Mesenchymal stem cell (in vitro differentiated cells and primary cell): ENCODE measurements around the gene COX7B2.

Experiments used
- DNase-seq: peaks from one replicate; pipeline ENCODE4 v3.0.0-alpha.2; 2013
- H2AFZ ChIP-seq: one replicate; pipeline ENCODE4 v1.6.1; 2013; ENCODE audit warnings: low read depth, mild to moderate bottlenecking, control low read depth, inconsistent platforms, low read length, moderate library complexity
- H2AK5ac ChIP-seq: 2 replicates; pipeline ENCODE4 v1.6.1; 2013; ENCODE audit warnings: low read length, moderate library complexity, mild to moderate bottlenecking, inconsistent platforms; ENCODE audit not compliant: severe bottlenecking
- H2BK120ac ChIP-seq: one replicate; pipeline ENCODE4 v1.6.1; 2013; ENCODE audit warnings: low read depth, mild to moderate bottlenecking, inconsistent platforms, low read length, moderate library complexity
- H2BK12ac ChIP-seq, 2 experiments: one replicate each; pipeline ENCODE4 v1.6.1; 2013; ENCODE audit warnings: inconsistent platforms in 2 of 2, low read length in 2 of 2, mild to moderate bottlenecking in 2 of 2, moderate library complexity in 2 of 2, control low read depth in 1 of 2
- H2BK15ac ChIP-seq: one replicate; pipeline ENCODE4 v1.6.1; 2013; ENCODE audit warnings: mild to moderate bottlenecking, low read depth, inconsistent platforms; ENCODE audit not compliant: poor library complexity, severe bottlenecking
- H2BK5ac ChIP-seq: 2 replicates; pipeline ENCODE4 v1.6.1; 2013; ENCODE audit warnings: low read depth, mild to moderate bottlenecking, low read length, control low read depth, inconsistent platforms; ENCODE audit not compliant: poor library complexity, severe bottlenecking
- H3K14ac ChIP-seq, 2 experiments: one replicate each; pipeline ENCODE4 v1.6.1; 2013; ENCODE audit warnings: inconsistent platforms in 2 of 2, low read length in 2 of 2, control low read depth in 1 of 2, mild to moderate bottlenecking in 1 of 2, moderate library complexity in 1 of 2
- H3K18ac ChIP-seq, 2 experiments: one replicate each; pipeline ENCODE4 v1.6.1; 2013; ENCODE audit warnings: inconsistent platforms in 2 of 2, low read length in 2 of 2, control low read depth in 1 of 2, low read depth in 1 of 2, mild to moderate bottlenecking in 1 of 2
- H3K23ac ChIP-seq, 2 experiments: one replicate each; pipeline ENCODE4 v1.6.1; 2013; ENCODE audit warnings: inconsistent platforms in 2 of 2, low read length in 2 of 2, mild to moderate bottlenecking in 2 of 2, moderate library complexity in 2 of 2, control low read depth in 1 of 2
- H3K27ac ChIP-seq: 2 replicates; pipeline ENCODE4 v1.5.1; 2013; ENCODE audit warnings: mild to moderate bottlenecking, moderate library complexity, low read length, control low read depth, inconsistent platforms; ENCODE audit not compliant: poor library complexity, severe bottlenecking
- H3K27me3 ChIP-seq, 2 experiments: 2 replicates each; pipeline versions ENCODE4 v1.6.1 to v1.7.0; 2013; ENCODE audit warnings: low read length in 2 of 2, mild to moderate bottlenecking in 2 of 2, moderate library complexity in 2 of 2, control low read depth in 1 of 2, inconsistent platforms in 1 of 2; ENCODE audit not compliant: control insufficient read depth in 1 of 2, insufficient read depth in 1 of 2
- H3K36me3 ChIP-seq, 2 experiments: 2 replicates each; pipeline versions ENCODE4 v1.6.1 to v1.7.0; 2013; ENCODE audit warnings: low read length in 2 of 2, control low read depth in 1 of 2, inconsistent platforms in 1 of 2, low read depth in 1 of 2, mild to moderate bottlenecking in 1 of 2; ENCODE audit not compliant: insufficient read depth in 2 of 2, control insufficient read depth in 1 of 2
- H3K4ac ChIP-seq, 2 experiments: one replicate each; pipeline ENCODE4 v1.6.1; 2013; ENCODE audit warnings: inconsistent platforms in 2 of 2, low read length in 2 of 2, mild to moderate bottlenecking in 2 of 2, moderate library complexity in 2 of 2, control low read depth in 1 of 2, low read depth in 1 of 2
- H3K4me1 ChIP-seq: 2 replicates; pipeline ENCODE4 v1.6.1; 2013; ENCODE audit warnings: low read depth, low read length, control low read depth; ENCODE audit not compliant: control insufficient read depth, insufficient read depth
- H3K4me2 ChIP-seq: 2 replicates; pipeline ENCODE4 v1.6.1; 2013; ENCODE audit warnings: low read length, mild to moderate bottlenecking, inconsistent platforms; ENCODE audit not compliant: poor library complexity, severe bottlenecking
- H3K4me3 ChIP-seq, 2 experiments: 2 replicates each; pipeline versions ENCODE4 v1.5.1 to v1.7.0; 2013; ENCODE audit warnings: low read length in 2 of 2, mild to moderate bottlenecking in 2 of 2, control low read depth in 1 of 2, low read depth in 1 of 2; ENCODE audit not compliant: insufficient read depth in 1 of 2
- H3K79me1 ChIP-seq: replicated peaks from 2 replicates; pipeline ENCODE4 v1.6.1; 2013; ENCODE audit warnings: mild to moderate bottlenecking, control low read depth, low read length, inconsistent platforms; ENCODE audit not compliant: poor library complexity, severe bottlenecking
- H3K9ac ChIP-seq: 2 replicates; pipeline ENCODE4 v1.7.0; 2013; ENCODE audit warnings: mild to moderate bottlenecking, low read length, moderate library complexity
- H3K9me3 ChIP-seq: 2 replicates; pipeline ENCODE4 v1.7.0; 2013; ENCODE audit warnings: mild to moderate bottlenecking, low read length; ENCODE audit not compliant: control insufficient read depth
- H4K8ac ChIP-seq: one replicate; pipeline ENCODE4 v1.6.1; 2013; ENCODE audit warnings: inconsistent platforms, mild to moderate bottlenecking, low read length, moderate library complexity
- H4K91ac ChIP-seq: one replicate; pipeline ENCODE4 v1.6.1; 2013; ENCODE audit warnings: mild to moderate bottlenecking, low read length, inconsistent platforms
- WGBS: methylation state at CpG from one replicate; pipeline ENCODE4 v1.1.7; 2013; ENCODE audit warnings: mixed read lengths; 5-methylcytosine and 5-hydroxymethylcytosine counted together

Gene COX7B2

GRCh38 chr4:46844325-46844917 lies 64.6 kb downstream of the COX7B2 start:
- H3K79me1 ChIP-seq: no peaks in the 10 kb centered on the region
- H3K14ac ChIP-seq: no peak overlapping the region
- H3K9me3 ChIP-seq: no peaks in the 10 kb centered on the region
- H3K27me3 ChIP-seq: no peaks in the 10 kb centered on the region
- H3K27ac ChIP-seq: no peak overlapping the region
- H2AK5ac ChIP-seq: no peak overlapping the region
- no peak overlapping the region for H3K18ac ChIP-seq
- peak; percentile 63 for DNase-seq
- H3K4me1 ChIP-seq: no peaks in the 10 kb centered on the region
- H3K23ac ChIP-seq: no peak overlapping the region
- H3K4me2 ChIP-seq: no peak overlapping the region
- H3K4me3 ChIP-seq: no peak overlapping the region
- H2BK12ac ChIP-seq: no peak overlapping the region
- no peak overlapping the region for H3K4ac ChIP-seq
- no peak overlapping the region for H4K91ac ChIP-seq
- no peak overlapping the region for H3K9ac ChIP-seq
- no peak overlapping the region for H2BK15ac ChIP-seq
- H2BK120ac ChIP-seq: no peak overlapping the region
- H3K36me3 ChIP-seq: no peaks in the 10 kb centered on the region
- H2BK5ac ChIP-seq: no peak overlapping the region
- no peak overlapping the region for H2AFZ ChIP-seq
- H4K8ac ChIP-seq: no peak overlapping the region
- 10% methylated on average over 2 of the region's 8 CpGs for WGBS

GRCh38 chr4:46839128-46839527 lies 69.9 kb downstream of the COX7B2 start:
- Histone ChIP-seq H3K4ac (no peak overlapping the region), H4K8ac (no peak overlapping the region), H3K4me2 (no peak overlapping the region), H2AFZ (no peak overlapping the region), H2BK15ac (no peak overlapping the region), H3K23ac (no peak overlapping the region), H3K4me1 (no peaks in the 10 kb centered on the region), H3K79me1 (no peaks in the 10 kb centered on the region), H2BK5ac (no peak overlapping the region), H2AK5ac (no peak overlapping the region), H2BK120ac (no peak overlapping the region), H3K18ac (no peak overlapping the region), H3K27ac (no peak overlapping the region), H2BK12ac (peak overlapping the region in 1 of 2 experiments; percentile 20), H3K14ac (no peak overlapping the region), H3K9me3 (no peaks in the 10 kb centered on the region), H3K27me3 (no peaks in the 10 kb centered on the region), H3K9ac (no peak overlapping the region), H4K91ac (peak overlapping the region; percentile 50), H3K4me3 (no peak overlapping the region), H3K36me3 (no peaks in the 10 kb centered on the region)
- 48% methylated on average over 1 of the region's 1 CpG for WGBS
- DNase-seq: no peak

GRCh38 chr4:46837639-46838038 lies 71.4 kb downstream of the COX7B2 start:
- no peak overlapping the region for H2AFZ ChIP-seq
- H3K9ac ChIP-seq: no peak overlapping the region
- no peak overlapping the region for H2BK5ac ChIP-seq
- H3K23ac ChIP-seq: no peak overlapping the region
- no peaks in the 10 kb centered on the region for H3K36me3 ChIP-seq
- no peak overlapping the region for H3K4me3 ChIP-seq
- H2AK5ac ChIP-seq: no peak overlapping the region
- H3K4me2 ChIP-seq: no peak overlapping the region
- H3K27me3 ChIP-seq: no peaks in the 10 kb centered on the region
- no peak for DNase-seq
- H2BK15ac ChIP-seq: no peak overlapping the region
- H3K4ac ChIP-seq: no peak overlapping the region
- no peak overlapping the region for H2BK120ac ChIP-seq
- H4K8ac ChIP-seq: no peak overlapping the region
- no peaks in the 10 kb centered on the region for H3K4me1 ChIP-seq
- no peak overlapping the region for H3K18ac ChIP-seq
- no CpG with 5 or more reads among the region's 2 CpGs for WGBS
- no peak overlapping the region for H3K27ac ChIP-seq
- H3K9me3 ChIP-seq: no peaks in the 10 kb centered on the region
- H4K91ac ChIP-seq: no peak overlapping the region
- H2BK12ac ChIP-seq: no peak overlapping the region
- no peak overlapping the region for H3K14ac ChIP-seq
- no peaks in the 10 kb centered on the region for H3K79me1 ChIP-seq

GRCh38 chr4:46836584-46836983 lies 72.5 kb downstream of the COX7B2 start:
- Histone ChIP-seq H2BK15ac (no peak overlapping the region), H3K14ac (no peak overlapping the region), H3K36me3 (no peaks in the 10 kb centered on the region), H3K27me3 (no peaks in the 10 kb centered on the region), H3K23ac (no peak overlapping the region), H2BK120ac (no peak overlapping the region), H4K8ac (no peak overlapping the region), H2BK5ac (no peak overlapping the region), H3K4me2 (no peak overlapping the region), H4K91ac (no peak overlapping the region), H3K4me1 (no peaks in the 10 kb centered on the region), H2AK5ac (no peak overlapping the region), H3K18ac (no peak overlapping the region), H3K9me3 (no peaks in the 10 kb centered on the region), H3K4me3 (no peak overlapping the region), H3K9ac (no peak overlapping the region), H3K27ac (no peak overlapping the region), H3K4ac (no peak overlapping the region), H3K79me1 (no peaks in the 10 kb centered on the region), H2BK12ac (no peak overlapping the region), H2AFZ (no peak overlapping the region)
- WGBS: 95% methylated on average over 2 of the region's 4 CpGs
- DNase-seq: no peak
